K562 (cell line): ENCODE results near the gene TMEM116. TPM values are rescaled to one million over a fixed set of nuclear protein-coding genes. Genes with fewer than 3 reads are reported as not detected.

Experiments
- MEF2A ChIP-seq: IDR thresholded peaks from 2 replicates; pipeline ENCODE4 v1.6.1; 2011; ENCODE audit warnings: low read depth, mild to moderate bottlenecking, low read length, moderate library complexity; ENCODE audit not compliant: control insufficient read depth
- MTF1 ChIP-seq: fragments of 250-450 bp; sonication (Bioruptor Pico); IDR thresholded peaks from 2 replicates; pipeline ENCODE4 v1.9.0; 2021; ENCODE audit warnings: moderate library complexity, mild to moderate bottlenecking, inconsistent platforms, borderline replicate concordance
- POLR2H ChIP-seq: IDR thresholded peaks from 2 replicates; pipeline ENCODE4 v1.6.1; 2016; ENCODE audit warnings: missing genetic modification characterization, low read depth, mild to moderate bottlenecking, control low read depth, missing compliant biosample characterization, moderate library complexity
- SAFB2 ChIP-seq: fragments of 200-400 bp; formaldehyde crosslinking; IDR thresholded peaks from 2 replicates; pipeline ENCODE4 v1.6.1; 2018; ENCODE audit warnings: borderline replicate concordance, low read length, low read depth, moderate library complexity; ENCODE audit not compliant: severe bottlenecking
- TCF15 ChIP-seq: fragments of 250-450 bp; sonication (Bioruptor Pico); IDR thresholded peaks from 2 replicates; pipeline ENCODE4 v1.8.0; 2022; ENCODE audit warnings: moderate library complexity, mild to moderate bottlenecking, inconsistent platforms
- THRA ChIP-seq: fragments of 450-650 bp; IDR thresholded peaks from 2 replicates; pipeline ENCODE4 v1.6.1; 2017; ENCODE audit warnings: mild to moderate bottlenecking, moderate library complexity
- ZKSCAN8 ChIP-seq: fragments of 200-800 bp; sonication (Bioruptor generic); IDR thresholded peaks from 2 replicates; pipeline ENCODE4 v1.6.1; 2016; ENCODE audit warnings: missing genetic modification characterization, missing compliant biosample characterization
- ZNF121 ChIP-seq: sonication (generic); formaldehyde crosslinking; conservative IDR thresholded peaks from 2 replicates; pipeline ENCODE4 v1.8.0; 2022; ENCODE audit warnings: missing genetic modification reagents
- ZNF431 ChIP-seq: sonication (generic); formaldehyde crosslinking; IDR thresholded peaks from 2 replicates; pipeline ENCODE4 v1.8.0; 2022; ENCODE audit warnings: mild to moderate bottlenecking, missing genetic modification reagents
- ZNF518B ChIP-seq: fragments of 250-450 bp; sonication (Bioruptor Pico); IDR thresholded peaks from 2 replicates; pipeline ENCODE4 v1.5.0; 2021; ENCODE audit warnings: mild to moderate bottlenecking, moderate library complexity
- ZNF830 ChIP-seq: fragments of 250-450 bp; sonication (Bioruptor Pico); IDR thresholded peaks from 2 replicates; pipeline ENCODE4 v1.5.0; 2021; ENCODE audit warnings: mild to moderate bottlenecking
- polyA plus RNA-seq, 8 experiments: library from polyadenylated mRNA; depleted of rRNA in 4 of 8; stranded (reverse) in 5 of 8; unstranded in 3 of 8; fragments of >200 nt; fragmentation: Nextera tagmentation in 2 of 8; fragmentation: Illumina TruSeq in 1 of 8; extraction: Ambion mirVana in 2 of 8; extraction: Trizol in 1 of 8; gene quantifications; 2 replicates each; pipeline versions ENCODE4 v1.2.1 to v1.2.3, GENCODE V29; 2011 to 2014; ENCODE audit warnings: inconsistent platforms in 1 of 8, missing spikeins in 1 of 8
- total RNA-seq, 7 experiments: library from RNA; depleted of rRNA in 6 of 7; stranded (reverse); fragments of >200 nt in 6 of 7; fragmentation: Illumina TruSeq in 2 of 7; extraction: Trizol in 2 of 7; gene quantifications; 2 replicates each; pipeline versions ENCODE4 v1.2.1 to v1.2.3, GENCODE V29; 2011 to 2021; ENCODE audit warnings: low replicate concordance in 1 of 7
- TF ChIP-seq, protein P1 (sequence below), 2 experiments: fragments of 450-650 bp; formaldehyde crosslinking in 1 of 2; IDR thresholded peaks; 2 replicates each; pipeline versions ENCODE4 v1.4.0 to v1.6.1; 2014 to 2020; ENCODE audit warnings: mild to moderate bottlenecking in 2 of 2, borderline replicate concordance in 1 of 2, low read depth in 1 of 2

Gene TMEM116
- total and polyA plus RNA-seq, 9 of the 15 experiments (the other 6 are each of a cell fraction or from before 2014, with no cell fraction given): 5.2 to 78.6 (median 13.9) TPM

- no peak for TF ChIP-seq POLR2H (tag)
- TF ChIP-seq SAFB2: no peak
- no peak for TF ChIP-seq ZNF121
- no peak for TF ChIP-seq ZNF518B (CRISPR knock-in tag)
- TF ChIP-seq, protein P1, sequence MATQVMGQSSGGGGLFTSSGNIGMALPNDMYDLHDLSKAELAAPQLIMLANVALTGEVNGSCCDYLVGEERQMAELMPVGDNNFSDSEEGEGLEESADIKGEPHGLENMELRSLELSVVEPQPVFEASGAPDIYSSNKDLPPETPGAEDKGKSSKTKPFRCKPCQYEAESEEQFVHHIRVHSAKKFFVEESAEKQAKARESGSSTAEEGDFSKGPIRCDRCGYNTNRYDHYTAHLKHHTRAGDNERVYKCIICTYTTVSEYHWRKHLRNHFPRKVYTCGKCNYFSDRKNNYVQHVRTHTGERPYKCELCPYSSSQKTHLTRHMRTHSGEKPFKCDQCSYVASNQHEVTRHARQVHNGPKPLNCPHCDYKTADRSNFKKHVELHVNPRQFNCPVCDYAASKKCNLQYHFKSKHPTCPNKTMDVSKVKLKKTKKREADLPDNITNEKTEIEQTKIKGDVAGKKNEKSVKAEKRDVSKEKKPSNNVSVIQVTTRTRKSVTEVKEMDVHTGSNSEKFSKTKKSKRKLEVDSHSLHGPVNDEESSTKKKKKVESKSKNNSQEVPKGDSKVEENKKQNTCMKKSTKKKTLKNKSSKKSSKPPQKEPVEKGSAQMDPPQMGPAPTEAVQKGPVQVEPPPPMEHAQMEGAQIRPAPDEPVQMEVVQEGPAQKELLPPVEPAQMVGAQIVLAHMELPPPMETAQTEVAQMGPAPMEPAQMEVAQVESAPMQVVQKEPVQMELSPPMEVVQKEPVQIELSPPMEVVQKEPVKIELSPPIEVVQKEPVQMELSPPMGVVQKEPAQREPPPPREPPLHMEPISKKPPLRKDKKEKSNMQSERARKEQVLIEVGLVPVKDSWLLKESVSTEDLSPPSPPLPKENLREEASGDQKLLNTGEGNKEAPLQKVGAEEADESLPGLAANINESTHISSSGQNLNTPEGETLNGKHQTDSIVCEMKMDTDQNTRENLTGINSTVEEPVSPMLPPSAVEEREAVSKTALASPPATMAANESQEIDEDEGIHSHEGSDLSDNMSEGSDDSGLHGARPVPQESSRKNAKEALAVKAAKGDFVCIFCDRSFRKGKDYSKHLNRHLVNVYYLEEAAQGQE (IDR thresholded peaks at IDR 0.05; ENCODE audit: borderline replicate concordance): no peak
- TF ChIP-seq, protein P1 (CRISPR knock-in tag; IDR thresholded peaks at IDR 0.05; ENCODE audit: low read depth): no peak
- TF ChIP-seq MEF2A: no peak
- TF ChIP-seq TCF15: no peak
- no peak for TF ChIP-seq ZNF431 (CRISPR knock-in tag)
- TF ChIP-seq ZKSCAN8 (CRISPR knock-in tag): no peak
- TF ChIP-seq MTF1 (CRISPR knock-in tag): no peak
- TF ChIP-seq THRA: no peak
- TF ChIP-seq ZNF830 (CRISPR knock-in tag): no peak
Measured at GRCh38 chr12:112005419-112006395, 7.3 kb downstream of the TMEM116 start (continued).
